NCI-H2171 (cell line): ENCODE measurements around the gene FAM135A.
"Not testable (repeated sequence)": the region's sequence is repeated elsewhere in the genome, so short reads cannot be mapped to it uniquely, and the experiment has no call there.

Experiments used
- DNase-seq: peaks from one replicate; lab custom pipeline; 2025; lab: John Stamatoyannopoulos, UW

FAM135A gene

DNA sequence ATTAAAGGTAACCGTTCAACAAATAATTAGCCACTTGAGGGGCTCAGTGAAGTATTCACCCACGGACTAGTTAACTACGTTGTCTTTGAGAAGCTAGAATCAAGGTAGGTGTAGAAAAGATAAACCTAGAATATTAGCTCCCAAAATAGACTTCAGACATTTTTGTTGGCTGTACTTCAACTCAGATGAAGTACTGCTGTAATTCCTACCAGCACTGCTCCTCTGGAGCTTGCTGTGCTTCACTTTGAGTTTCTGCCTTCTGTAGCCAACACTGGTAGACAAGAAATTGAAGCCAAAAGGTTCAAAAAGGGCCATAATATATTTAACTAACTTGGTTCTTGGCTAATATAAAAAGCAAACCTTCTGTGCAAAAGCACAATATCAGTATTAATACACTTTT is 134.6 kb downstream of the FAM135A start:
- no peak for DNase-seq

DNA sequence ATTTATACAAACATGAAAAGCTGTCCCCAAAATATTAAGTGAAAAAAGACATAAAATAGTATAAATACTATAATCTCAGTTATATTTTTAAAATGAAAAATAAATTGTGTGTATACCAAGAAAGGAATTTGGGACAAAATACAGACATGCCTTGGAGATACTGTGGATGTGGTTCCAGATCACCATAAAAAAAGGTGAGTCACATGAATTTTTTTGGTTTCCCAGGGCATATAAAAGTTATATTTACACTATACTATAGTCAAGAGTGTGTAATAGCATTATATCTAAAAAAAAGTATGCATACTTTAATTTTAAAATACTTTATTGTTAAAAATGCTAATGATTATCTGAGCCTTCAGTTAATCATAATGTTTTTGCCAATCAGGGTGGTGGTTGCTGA is 136.0 kb downstream of the FAM135A start:
- no peak for DNase-seq

DNA sequence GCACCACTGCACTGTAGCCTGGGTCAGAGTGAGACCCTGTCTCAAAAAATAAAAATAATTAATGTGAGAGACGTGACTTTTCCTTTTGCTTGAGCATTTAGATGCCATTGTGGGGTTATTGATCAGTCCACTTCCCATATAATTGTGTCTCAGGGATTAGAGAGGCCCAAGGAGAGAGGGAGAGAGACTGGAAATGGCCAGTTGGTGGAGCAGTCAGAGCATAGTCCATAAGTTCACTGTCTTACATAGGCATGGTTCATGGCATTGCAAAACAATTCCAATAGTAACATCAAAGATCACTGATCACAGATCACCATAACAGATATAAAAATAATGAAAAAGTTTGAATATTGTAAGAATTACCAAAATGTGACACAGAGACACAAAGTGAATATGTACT is 138.3 kb downstream of the FAM135A start:
- DNase-seq: no peak

DNA sequence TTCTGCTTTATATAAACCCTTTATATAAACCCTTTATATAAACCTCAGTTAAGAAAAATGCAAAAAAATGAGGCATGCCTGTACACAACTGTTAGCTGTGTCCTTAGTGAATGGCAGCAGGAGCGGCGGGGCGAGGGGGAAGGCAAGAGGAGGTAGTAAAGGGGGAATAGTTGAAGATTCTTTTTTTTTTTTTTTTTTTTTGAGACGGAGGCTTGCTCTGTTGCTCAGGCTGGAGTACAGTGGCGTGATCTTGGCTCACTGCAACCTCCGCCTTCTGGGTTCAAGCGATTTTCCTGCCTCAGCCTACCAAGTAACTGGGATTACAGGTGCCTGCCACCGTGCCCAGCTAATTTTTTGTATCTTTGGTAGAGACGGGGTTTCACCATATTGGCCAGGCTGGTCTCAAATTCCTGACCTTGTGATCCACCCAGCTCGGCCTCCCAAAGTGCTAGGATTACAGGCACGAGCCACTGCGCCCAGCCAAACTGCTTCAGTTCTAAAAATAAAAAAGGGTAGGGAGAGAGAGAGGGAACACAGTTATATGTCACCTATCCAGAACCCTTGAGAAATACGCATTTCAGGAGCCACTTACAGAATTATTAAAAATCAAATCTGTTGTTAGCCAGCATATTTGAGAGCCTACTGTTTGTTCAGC is 139.1 kb downstream of the FAM135A start:
- not testable (repeated sequence) for DNase-seq

DNA sequence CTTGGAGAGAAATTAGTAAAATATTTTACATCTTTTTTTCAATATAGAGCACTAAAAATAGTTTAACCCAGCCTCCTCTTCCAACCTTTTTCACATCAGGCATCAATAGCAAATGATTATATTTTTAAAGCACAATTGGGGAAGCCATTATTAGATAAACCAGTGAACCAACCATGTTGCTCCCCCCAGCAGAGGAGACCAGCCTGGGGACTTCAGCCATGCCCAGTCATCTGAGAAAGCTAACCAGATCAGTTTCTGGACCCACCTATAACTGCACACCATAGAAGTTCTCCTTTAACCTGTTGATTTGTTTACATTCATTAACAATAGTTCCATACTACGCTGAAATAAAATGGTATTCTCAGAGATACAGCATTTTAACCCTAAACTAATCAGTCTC is 139.7 kb downstream of the FAM135A start:
- no peak for DNase-seq

DNA sequence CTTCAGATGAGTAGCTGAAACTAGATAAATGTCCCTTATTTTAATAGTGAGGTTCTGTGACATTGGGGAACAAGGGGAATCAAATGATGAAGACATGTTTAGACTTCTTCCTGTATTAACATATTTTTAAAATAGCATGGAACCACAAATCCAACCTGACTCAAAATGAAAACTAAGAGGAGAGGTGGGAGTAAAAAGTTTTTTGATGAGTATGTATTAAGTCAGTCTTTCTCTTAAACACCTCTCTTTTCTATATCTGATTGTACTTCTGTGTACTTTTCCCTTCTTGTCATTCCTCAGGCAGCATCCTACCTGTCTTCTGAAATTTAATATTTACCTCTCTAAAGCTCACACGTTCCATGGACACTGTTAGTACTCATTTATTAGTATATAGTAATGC is 144.7 kb downstream of the FAM135A start:
- DNase-seq: no peak

DNA sequence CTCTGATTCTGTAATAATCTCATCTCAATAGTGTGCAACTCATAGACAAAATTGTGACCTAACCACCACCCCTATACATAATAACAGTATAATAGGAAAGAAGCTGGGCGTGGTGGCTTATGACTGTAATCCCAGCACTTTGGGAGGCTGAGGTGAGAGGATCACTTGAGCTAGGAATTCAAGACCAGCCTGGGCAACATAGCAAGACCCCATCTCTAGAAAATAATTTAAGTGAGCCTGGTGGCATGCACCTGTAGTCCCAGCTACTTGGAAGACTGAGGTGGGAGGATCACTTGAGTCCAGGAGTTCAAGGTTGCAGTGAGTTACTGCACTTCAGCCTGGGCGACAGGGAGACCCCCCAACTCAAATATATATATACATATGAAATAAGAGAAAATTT is 149.1 kb downstream of the FAM135A start:
- DNase-seq: not testable (repeated sequence)

DNA sequence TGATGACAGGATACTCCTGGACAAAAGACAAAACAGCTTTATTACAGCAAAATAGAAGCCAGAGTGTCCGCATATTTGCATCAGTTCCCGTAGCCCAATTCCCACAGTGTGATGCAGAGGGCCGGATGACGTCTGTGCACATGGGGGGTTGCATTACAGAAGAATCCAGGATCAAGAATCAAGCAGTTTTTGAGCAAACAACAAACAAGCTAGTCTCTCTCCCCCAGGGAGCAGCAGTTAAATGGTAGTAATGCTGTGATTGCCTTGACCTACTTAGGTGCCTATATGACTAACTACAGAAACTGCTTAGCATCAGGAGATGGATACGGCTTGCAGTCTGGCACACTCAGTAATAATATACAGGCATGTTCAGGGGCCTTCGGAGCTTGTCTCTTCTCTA is 150.2 kb downstream of the FAM135A start:
- DNase-seq: no peak

DNA sequence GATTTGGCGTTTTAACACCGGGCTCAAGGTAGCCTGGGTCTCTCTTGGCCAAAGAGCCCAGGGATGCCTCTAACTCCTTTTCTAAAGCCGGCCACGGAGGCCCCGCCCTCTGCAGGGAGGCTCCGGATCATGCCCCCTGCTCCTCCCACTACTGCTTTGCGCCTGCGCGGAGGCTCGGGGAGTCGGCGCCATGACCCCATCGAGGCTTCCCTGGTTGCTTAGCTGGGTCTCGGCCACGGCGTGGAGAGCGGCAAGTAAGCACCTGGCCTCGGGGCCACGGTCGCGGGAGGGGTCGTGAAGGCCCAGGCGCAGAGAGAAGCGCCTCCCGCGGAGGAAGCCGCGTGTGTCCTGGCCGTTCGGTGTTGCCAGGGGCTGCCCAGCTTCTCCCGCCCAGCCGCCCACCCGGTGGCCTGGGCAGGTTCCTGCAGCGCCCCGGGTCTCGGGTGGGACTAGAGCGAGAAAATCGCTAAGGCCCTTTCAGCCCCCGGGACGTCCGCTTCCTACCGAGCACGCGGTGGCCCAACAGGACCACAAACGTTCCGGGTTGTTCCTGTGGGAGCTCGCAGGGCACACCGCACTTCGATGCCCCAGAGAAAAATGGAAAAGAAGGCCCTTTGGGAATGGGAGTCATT is 153.6 kb downstream of the FAM135A start, which contains the start of gene SDHAF4:
Gene SDHAF4, plus strand, starts transcription at position 180 of the 632 bp plus-strand sequence. Its CDS starts 11 bp downstream, at position 191.
- peak; percentile 82 for DNase-seq

DNA sequence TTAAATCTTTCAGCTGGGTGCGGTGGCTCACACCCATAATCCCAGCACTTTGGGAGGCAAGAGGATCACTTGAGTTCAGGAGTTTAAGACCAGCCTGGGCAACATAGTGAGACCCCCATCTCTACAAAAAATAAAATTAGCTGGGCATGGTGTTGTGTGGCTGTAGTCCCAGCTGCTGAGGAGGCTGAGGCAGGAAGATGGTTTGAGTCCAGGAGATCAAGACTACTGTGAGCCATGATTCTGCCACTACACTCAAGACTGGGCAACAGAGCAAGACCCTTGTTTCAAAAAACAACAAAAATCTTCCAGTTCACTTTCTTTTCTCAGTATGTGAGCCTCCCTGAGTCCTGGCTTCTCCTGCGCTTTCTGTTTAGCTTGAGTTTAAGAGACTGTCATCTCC is 161.3 kb downstream of the FAM135A start:
- no peak for DNase-seq

DNA sequence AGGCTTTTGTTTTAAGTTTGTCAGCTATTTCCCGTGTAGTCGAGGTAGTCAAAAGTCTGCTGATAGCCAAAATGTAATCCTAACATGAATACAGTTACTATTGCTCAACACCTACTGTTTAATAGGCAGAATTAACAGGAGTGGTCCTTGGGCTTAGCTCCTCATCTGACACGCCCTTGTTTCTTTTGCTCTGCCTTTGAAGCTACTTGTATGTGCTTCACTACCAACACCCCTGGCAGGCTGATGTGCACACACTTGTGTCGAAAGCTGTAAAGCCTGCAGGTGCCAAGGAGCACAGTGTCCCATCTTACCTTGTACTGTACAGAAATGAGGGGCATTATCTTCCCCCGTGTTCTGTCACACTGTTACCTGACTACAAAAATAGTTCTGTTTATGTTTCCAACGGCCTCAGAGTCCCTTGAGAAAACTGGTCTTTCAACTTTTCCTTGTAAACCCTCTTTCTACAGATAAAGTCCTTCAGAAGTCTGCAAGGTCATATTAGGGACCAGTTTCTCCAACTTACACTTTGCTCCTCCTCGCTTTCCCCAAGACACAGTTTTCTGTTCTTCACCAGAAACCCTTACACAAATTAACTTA is 162.7 kb downstream of the FAM135A start:
- no peak for DNase-seq

DNA sequence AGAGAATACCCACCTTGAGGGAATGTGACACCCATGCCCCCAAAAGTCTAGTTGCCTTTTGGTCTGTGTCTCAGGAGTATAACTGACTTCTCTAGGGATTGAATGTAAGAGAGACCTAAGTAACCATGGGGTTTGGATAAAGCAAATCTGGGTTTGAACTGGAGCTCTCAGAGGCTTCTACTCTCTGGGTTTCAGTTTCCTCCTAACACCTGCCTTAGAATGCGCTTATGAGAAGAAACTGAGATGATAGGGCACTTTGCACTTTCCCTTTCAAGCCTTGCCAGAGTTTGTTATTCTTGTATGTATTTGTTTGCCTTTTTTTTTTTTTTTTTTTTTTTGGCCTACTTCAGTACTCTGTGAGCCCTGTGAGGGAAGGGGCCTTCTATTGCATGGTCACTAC is 172.8 kb downstream of the FAM135A start:
- no peak for DNase-seq

DNA sequence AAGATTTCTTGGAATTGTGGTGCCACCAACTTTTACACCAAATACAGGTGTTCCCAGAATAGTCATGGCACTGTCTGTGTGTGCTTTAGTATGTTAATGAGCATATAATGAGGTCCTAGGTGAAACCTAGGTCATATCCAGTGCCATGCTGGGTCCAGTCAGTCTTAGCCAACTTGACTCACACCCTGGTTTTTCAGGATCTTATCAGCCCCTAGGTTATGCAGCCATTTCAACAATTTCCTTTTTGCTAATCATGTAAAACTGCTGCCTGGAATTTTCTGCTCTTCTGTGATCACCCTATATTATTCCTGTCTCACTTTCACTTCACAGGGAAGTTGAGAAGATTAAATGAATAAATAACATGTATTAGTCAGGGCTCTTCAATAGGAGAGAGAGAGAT is 177.1 kb downstream of the FAM135A start:
- DNase-seq: no peak

DNA sequence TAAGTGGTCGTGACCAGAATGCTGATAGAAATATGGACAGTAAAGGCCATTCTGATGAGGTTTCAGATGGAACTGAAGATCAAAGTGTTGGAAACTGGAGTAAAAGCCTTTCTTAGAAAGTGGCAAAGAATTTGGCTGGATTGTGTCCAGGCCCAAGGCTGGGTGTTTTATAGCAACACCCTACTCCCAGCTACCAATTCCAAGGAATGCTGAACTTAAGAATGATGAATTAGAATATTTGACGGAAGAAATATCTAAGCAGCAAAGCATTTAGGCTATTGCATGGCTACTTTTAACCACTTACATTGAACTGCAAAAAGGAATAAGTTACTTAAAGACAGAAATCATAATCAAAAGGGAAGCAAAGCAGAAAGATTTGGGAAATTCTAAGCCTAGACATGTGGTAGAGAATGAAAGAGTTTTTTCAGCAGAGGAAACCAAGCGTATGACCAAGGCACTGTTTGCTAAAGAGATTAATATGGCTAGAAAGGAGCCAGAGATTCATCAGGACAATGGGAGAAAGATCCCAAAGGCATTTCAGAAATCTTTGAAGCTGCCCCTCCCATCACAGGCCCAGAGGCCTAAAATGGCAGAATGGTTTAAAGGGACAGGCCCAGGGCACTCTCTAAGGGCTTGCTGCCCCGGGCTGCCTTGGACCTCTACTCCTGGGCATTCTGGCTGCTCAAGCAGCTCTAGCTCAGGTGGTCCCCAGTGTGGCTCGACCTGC is 179.2 kb downstream of the FAM135A start:
- DNase-seq: no peak

DNA sequence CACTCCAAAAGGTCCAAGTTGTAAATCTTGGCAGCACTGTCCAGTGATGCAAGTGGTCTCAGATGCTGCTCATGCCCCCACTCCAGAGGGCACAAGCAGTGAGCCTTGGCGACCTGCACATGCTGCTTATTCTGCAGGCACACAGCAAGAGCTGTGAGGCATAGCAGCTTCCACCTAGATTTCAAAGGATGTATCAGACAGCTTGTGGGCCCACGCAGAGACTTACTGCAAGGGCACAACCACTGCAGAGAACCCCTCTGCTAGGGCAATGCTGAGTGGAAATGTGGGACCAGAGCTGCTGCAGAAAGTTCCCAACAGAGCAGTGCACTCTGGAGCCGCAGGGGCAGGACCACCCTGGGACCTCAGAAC is 179.8 kb downstream of the FAM135A start:
- DNase-seq: no peak

DNA sequence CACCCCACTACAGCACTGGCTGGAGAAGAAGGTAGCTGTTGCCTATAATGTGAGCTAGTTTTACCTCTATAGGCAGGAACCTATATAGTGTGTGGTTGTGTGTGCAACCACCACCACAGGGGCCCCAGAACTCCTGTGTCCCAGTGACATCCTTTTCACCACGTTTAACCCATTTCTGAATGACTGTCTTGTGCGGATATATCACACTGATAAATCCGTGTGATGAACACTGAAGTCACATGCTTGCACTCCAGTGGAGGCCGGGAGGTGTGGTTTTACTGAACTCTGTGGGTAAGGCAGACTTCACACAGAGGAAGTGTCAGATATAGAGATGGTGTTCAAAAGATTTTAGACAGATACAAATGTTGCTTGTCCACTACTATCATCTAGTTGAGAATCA is 185.9 kb downstream of the FAM135A start:
- no peak for DNase-seq

DNA sequence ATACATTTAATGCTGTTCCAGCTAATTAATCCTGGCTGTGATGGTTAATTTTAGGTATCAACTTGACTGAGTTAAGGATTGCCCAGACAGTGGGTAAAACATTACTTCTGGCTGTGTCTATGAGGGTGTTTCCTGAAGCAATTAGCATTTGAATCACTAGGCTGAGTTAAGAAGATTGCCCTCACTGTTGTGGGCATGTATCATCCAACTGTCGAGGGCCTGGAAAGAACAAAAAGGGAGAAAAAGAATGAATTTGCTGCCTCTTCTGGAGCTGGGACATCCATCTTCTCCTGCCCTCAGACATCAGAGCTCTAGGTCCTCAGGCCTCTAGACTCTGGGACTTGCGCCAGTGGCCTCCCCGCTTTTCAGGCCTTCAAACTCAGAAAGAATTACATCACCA is 187.7 kb downstream of the FAM135A start:
- no peak for DNase-seq

DNA sequence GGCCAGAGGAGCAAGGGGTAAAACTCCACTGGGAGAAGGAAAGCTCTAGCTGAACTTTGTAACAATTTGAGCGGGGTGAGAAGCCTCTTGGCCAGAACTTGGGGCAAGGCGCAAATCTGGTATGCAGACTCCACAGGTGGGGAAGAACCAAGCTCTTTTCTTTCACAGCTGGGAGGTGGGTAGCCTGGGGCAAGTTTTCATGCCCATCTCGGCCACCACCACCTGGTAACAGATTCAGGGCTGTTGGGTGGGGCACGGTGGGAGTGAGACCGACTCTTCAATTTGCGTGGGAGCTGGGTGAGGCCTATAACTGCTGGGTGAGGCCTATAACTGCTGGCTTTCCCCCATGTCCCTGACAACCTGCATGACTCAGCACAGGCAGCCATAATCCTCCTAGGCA is 190.9 kb downstream of the FAM135A start:
- no peak for DNase-seq

DNA sequence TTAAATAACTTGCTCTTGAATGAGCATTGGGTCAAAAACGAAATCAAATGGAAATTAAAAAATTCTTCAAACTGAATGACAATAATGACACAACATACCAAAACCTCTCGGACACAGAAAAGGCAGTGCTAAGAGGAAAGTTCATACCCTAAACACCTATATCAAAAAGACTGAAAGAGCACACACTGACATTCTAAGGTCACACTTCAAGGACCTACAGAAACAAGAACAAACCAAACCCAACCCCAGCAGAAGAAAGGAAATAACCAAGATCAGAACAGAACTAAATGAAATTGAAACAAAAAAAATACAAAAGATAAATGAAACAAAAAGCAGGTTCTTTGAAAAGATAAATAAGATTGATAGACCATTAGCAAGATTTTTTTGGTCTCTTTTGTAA is 194.1 kb downstream of the FAM135A start:
- DNase-seq: not testable (repeated sequence)

DNA sequence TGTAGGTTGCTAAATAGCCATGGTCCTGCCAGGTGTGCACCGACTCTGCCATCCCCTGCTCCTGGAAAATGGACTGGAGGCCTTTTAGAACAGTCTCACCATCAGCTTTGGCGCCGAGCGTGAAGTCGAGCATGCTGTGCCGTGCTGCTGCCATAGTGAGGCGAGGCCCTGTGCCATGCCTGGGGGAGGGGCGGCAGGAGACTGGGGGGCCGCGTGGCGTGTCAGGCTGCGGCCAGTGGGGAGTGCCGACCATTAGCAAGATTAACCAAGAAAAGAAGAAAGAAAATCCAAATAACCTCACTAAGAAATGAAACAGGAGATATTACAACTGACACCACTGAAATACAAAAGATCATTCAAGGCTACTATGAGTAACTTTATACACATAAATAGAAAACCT is 195.9 kb downstream of the FAM135A start:
- not testable (repeated sequence) for DNase-seq
